ENCODE results near the gene GADL1. TPM values are rescaled to one million over a fixed set of nuclear protein-coding genes. Genes with fewer than 3 reads are reported as not detected.

Gene GADL1
- total RNA-seq, 1 experiment from 2014 or later: not detected

DNA sequence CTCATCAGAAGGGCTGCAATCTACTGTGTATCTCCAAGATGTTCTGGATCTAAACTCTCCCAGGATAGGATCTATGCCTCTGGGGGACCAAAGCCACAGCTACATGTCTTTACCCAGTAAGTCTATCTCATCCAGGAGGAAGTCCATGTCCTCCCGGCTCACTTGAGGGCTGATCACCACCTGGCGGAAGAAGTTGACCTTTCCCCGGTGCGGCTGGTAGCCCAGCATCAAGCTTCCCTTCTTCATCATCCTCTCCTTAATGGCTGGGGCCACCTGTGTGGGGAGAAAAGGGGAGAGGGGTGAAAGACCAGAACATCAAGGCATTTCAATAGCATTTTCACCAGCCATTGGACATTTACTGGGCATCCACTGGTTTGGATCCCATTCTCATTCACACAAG is 166.3 kb downstream of the GADL1 start:
- H3K9me2 ChIP-seq (ENCODE audit: insufficient read depth): no peaks in the 10 kb centered on the region
- intact Hi-C loops (cut with micrococcal nuclease; ENCODE audit: unreplicated experiment): no loop called here
- no peak overlapping the region for H3K4me2 ChIP-seq
- no peak overlapping the region for H2AFZ ChIP-seq
- H3K4me3 ChIP-seq: no peak overlapping the region
- TF ChIP-seq CTCF (conservative IDR thresholded peaks at IDR 0.05): no peak
- no peaks in the 10 kb centered on the region for H3K27me3 ChIP-seq (ENCODE audit: insufficient read depth, low read depth)
- BruUV-seq (replicated peaks): no TSS peak
- no peaks in the 10 kb centered on the region for H3K9me3 ChIP-seq (ENCODE audit: insufficient read depth, low read depth)
- H3K27ac ChIP-seq: no peak overlapping the region
- ChIA-PET CTCF (no interaction called here), POLR2A (ENCODE audit: unreplicated experiment) (no interaction called here)
- DNase-seq: no peak
- H3F3A ChIP-seq (ENCODE audit: insufficient read depth, low read depth): no peaks in the 10 kb centered on the region
- no peaks in the 10 kb centered on the region for H3K36me3 ChIP-seq (ENCODE audit: low read depth)
- H3K4me1 ChIP-seq (replicated peaks; ENCODE audit: insufficient read depth): no peaks in the 10 kb centered on the region
- no peaks in the 10 kb centered on the region for H4K20me1 ChIP-seq (ENCODE audit: insufficient read depth)
- no peaks in the 10 kb centered on the region for H3K79me2 ChIP-seq (ENCODE audit: low read depth)

GRCh38 chr3:30724863-30725262 is 169.6 kb downstream of the GADL1 start:
- H3K27me3 ChIP-seq (ENCODE audit: insufficient read depth, low read depth): no peaks in the 10 kb centered on the region
- H3K4me2 ChIP-seq: no peak overlapping the region
- H3K79me2 ChIP-seq (ENCODE audit: low read depth): no peaks in the 10 kb centered on the region
- no TSS peak for BruUV-seq (replicated peaks)
- H3K27ac ChIP-seq: no peak overlapping the region
- CTCF ChIA-PET: no interaction called here
- peaks cover 15% of the 10 kb centered on the region for H3K4me1 ChIP-seq (replicated peaks; ENCODE audit: insufficient read depth)
- DNase-seq: no peak
- POLR2A ChIA-PET (ENCODE audit: unreplicated experiment): interaction anchor here (0.6 kb wide), 1 partner anchor 318 kb away, joined by 3 read pairs; no protein-coding TSS in a partner anchor
- H3K4me3 ChIP-seq: no peak overlapping the region
- H2AFZ ChIP-seq: no peak overlapping the region
- H3K9me3 ChIP-seq (ENCODE audit: insufficient read depth, low read depth): no peaks in the 10 kb centered on the region
- H3F3A ChIP-seq (ENCODE audit: insufficient read depth, low read depth): peaks cover 13% of the 10 kb centered on the region
- no peaks in the 10 kb centered on the region for H3K9me2 ChIP-seq (ENCODE audit: insufficient read depth)
- TF ChIP-seq CTCF (conservative IDR thresholded peaks at IDR 0.05): no peak
- TF ChIP-seq EZH2 (IDR thresholded peaks at IDR 0.05; ENCODE audit: low read depth): no peak
- no peaks in the 10 kb centered on the region for H3K36me3 ChIP-seq (ENCODE audit: low read depth)
- intact Hi-C loops (cut with micrococcal nuclease; ENCODE audit: unreplicated experiment): no loop called here
- no peaks in the 10 kb centered on the region for H4K20me1 ChIP-seq (ENCODE audit: insufficient read depth)

GRCh38 chr3:30723211-30723610 is 171.2 kb downstream of the GADL1 start:
- DNase-seq: no peak
- Histone ChIP-seq H3K4me1 (replicated peaks; ENCODE audit: insufficient read depth) (peaks cover 15% of the 10 kb centered on the region), H3K36me3 (ENCODE audit: low read depth) (no peaks in the 10 kb centered on the region), H3K27me3 (ENCODE audit: insufficient read depth, low read depth) (no peaks in the 10 kb centered on the region), H3K9me2 (ENCODE audit: insufficient read depth) (no peaks in the 10 kb centered on the region), H3K4me2 (no peak overlapping the region), H2AFZ (no peak overlapping the region), H3F3A (ENCODE audit: insufficient read depth, low read depth) (peaks cover 13% of the 10 kb centered on the region), H3K27ac (no peak overlapping the region), H3K79me2 (ENCODE audit: low read depth) (no peaks in the 10 kb centered on the region), H4K20me1 (ENCODE audit: insufficient read depth) (no peaks in the 10 kb centered on the region), H3K4me3 (no peak overlapping the region), H3K9me3 (ENCODE audit: insufficient read depth, low read depth) (no peaks in the 10 kb centered on the region)
- TF ChIP-seq EZH2 (IDR thresholded peaks at IDR 0.05; ENCODE audit: low read depth): no peak
- no peak for TF ChIP-seq CTCF (conservative IDR thresholded peaks at IDR 0.05)
- POLR2A ChIA-PET (ENCODE audit: unreplicated experiment): no interaction called here
- BruUV-seq (replicated peaks): no TSS peak
- intact Hi-C loops (cut with micrococcal nuclease; ENCODE audit: unreplicated experiment): no loop called here
- CTCF ChIA-PET: no interaction called here

Data from PC-9 (cell line).